Stimulated activated CD4-positive, alpha-beta T cell treated with anti-CD3 and anti-CD28 coated beads, TNF-alpha, amount 100 ng/mL, for 48 hours (primary cell): ENCODE results near the gene LARGE2.

Experiments used
- DNase-seq, 3 donors: peaks; one replicate each; pipeline ENCODE4 v3.0.0-alpha.2; 2020; ENCODE audit warnings: low read depth in 3 of 3

The LARGE2 gene

DNA sequence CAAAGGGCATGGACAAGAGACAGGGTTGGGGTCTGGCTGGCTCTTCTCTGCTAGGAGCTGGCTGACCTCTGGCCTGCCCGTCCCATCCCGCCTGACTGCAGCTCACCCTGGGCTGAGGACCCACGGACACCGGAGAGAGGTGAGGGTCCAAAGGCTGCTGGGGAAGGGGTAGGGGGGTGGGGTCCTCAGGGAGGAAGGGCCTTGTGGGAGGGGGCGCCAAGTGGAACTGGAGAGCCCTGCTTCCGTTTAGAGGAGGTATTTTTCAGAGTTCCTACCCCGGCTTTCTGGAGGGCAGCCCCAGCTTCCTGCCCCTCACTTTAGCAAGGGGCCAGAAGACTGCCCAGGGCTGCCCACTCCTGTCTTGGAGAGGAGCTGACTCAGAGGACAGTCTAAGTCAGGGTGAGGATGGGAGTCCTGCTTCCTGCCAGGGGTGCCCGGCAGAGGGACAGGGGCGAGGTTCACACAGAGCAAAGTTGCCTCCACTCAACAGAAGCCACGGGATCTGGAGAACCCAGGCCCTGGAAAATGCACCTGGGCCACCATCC lies 7.1 kb downstream of the LARGE2 start:
- DNase-seq, result no peak

DNA sequence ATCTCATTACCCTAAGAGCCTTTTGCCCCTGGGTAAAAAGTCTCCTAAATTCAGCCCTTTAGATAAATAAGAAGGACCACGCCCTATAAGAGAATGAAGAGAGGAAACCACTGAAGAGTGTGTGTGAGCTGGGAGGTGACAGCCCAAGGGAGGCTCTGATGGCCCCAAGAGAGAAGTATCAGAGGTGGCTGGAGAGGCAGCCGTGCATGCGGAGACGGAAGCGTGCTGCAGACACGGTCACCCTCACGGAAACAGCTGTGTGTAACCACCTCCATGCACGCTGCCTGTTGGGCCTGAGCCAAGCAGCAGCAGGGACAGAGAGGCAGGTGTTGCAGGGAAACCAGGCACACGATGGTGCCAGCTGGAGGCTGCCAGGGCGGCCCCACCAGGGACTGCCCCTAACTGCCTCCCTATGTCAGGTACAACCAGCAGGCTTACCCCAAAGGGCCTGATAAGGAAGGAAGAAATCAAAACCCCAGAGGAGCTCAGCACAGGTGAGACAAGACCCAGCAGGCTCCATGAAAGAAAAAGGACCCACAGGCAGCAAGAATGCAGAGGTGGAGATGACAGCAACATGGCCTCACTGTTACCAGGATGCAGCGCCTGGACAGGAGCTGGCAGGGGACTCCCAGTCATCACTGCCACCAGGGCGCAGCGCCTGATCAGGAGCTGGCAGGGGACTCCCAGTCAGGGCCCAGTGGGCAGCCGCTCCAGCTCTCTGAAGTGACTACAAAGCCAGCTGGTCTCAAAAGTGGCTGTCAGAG lies 7.8 kb downstream of the LARGE2 start:
- no peak for DNase-seq

DNA sequence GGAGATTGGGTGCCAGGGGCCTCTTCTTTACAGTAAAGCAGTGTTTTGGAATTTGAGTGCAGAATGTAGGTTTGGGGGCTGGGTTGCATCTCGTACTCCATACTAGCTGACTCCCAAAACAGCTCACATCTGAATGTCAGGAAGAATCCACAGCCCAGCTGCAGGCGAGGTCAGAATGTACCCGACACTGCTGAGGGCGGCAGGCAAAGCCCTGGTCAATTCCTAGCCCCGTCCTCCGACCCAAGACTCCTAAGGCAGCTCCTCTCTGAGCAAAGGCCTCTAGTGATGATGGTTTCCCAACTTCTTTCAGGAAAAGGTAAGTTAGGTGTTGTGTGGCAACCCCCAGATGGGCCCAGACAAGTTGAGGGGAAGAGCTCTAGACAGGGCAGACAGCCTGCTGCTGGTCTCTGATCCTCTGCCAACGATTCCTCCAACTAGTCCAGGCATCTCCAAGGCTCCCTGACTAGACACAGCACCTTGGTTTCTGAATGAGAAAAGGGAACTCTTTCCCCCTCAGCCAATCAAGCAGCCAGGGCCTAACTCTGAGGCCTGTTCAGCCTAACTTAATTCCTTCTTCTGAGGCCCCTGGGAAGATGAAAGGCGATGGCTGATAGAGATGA lies 8.6 kb downstream of the LARGE2 start:
- DNase-seq, result no peak

DNA sequence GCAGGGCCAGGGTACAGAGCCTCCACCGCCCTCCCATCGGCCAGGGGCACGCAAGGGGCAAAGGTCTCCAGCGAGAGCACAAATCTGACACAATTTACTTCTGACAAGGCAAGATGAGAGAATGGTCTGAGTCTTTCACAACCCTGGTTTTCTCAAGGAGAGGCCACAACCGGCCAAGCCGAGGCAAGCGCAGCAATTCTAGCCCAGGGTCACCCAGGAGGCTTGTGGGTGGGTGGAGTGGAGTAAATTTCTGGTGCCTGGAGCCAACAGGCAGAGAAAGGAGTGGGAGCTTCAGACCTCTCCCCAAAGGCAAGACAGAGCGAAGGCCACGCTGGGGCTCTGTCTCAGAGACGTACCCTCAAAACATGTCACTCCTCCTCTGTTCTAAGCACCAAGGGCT lies 9.3 kb downstream of the LARGE2 start:
- DNase-seq, result no peak

DNA sequence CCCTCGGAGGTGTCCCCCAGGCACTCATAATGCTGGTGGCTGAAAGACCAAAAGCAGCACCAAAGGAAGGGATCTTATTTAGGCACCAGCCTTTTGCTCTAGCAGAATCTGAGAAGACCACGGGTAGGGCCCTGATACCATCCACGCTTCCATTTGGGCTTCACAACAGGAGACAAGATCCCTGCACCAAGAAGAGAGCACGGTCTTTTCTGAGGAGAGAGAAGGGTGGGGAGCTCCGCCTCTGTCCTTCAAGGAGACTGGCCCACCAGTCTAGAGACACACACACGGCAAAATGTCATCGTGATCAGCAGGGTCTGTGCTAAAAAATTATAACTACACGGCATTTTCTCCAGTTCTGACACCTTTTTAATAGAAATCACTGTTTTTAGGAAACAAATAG lies 9.8 kb downstream of the LARGE2 start:
- no peak for DNase-seq

DNA sequence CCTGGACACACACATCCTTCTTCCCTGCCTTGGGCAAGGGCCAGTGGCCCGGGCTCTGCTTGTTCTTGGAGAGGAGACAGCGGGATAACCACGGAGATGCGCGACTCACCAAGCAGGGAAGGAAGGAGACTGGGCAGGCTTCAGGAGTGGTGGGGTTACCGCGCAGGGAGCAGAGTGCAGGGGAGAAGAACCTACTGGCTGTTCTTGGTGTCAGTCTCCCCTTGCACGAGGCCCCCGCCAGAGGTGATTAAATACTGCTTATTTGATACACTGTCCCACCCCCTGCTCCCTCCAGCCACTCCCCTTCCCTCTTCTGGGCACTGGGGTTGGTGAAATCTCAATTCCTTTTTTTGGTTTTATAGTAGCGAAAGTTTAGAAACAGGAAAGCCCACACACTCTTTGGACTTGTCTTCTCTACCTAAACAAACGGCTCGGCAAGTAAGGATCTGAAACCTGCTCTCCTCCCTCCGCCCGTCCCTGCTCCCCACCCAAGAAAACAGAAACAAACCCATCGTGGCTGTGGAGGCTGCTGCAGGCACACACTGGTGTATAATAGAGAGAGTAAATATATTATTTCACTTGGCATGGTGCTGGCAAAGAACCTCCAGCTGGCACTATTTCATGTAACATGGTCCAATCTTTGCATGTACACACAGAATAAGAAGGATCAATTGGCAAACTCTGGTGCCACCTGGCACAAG lies 10.8 kb downstream of the LARGE2 start:
- no peak for DNase-seq

DNA sequence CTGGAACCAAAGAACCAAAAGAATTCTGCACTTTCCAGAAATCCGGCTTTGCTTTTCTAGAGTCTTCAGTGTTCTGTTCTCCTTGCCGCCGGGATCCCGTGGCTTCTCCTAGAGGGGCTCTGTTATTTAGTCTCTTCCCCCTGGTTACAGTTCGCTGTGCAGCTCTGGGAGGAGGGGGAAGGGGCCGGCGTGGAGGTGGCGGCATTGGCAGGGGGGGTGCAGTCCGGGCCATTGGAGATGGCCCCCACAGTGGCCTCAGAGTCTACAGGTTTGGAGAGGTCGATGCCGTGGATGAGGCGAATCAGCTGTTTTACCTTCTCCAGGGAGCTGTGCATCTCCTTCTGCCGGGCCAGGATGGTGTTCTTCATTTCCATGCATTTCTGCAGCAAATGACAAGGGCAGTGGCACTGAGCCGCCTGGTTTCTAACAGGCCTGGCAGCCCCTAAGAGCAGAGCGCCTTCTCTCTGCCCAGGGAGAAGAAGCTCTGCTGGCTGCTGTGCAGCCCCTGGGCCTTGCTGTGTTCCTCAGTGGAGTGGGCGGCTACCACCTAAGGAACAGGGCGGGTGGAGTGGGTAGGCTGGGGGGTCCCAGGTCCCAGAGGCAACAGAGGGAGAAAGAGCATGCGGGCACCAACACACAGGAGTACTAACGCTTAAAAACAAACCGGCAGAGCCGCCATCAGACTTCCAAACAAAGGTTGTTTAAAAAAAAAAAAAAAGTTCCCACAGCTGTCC lies 11.6 kb downstream of the LARGE2 start:
- DNase-seq, result no peak

DNA sequence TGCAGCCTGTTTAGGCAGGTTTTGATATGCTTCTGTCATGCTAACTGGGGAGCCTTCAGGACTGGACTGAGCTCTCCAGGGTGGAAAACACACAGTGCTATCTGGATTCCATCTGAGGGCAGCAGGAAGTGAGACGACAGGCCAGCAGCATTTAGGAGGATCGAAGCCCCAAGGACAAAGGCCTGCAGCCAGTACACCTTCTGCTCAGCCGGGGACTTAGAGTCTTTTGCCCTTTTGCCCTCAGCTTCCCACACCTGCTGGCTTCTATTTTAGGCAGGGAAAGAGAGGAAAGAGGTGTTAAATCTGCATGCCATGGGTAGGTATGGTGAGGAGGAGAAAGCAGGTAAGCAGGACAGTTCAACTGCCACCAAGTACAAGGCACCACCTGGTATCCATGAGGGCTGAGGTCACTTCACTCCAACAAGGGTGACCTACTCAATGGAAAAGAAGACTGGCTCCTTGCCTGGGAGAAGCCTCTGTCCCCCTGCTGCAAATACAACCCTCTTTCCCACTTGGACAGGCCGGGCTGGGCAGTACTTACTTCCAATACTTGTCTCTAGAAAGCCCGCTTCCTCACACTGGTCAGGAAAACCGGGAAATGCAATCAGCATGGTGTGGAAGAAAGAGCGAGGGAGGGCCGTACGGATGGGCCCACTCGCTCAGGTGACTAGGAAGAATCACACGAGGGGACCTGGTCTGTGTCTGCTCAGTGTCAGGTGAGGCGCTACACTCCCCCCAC lies 12.3 kb downstream of the LARGE2 start:
- no peak for DNase-seq

DNA sequence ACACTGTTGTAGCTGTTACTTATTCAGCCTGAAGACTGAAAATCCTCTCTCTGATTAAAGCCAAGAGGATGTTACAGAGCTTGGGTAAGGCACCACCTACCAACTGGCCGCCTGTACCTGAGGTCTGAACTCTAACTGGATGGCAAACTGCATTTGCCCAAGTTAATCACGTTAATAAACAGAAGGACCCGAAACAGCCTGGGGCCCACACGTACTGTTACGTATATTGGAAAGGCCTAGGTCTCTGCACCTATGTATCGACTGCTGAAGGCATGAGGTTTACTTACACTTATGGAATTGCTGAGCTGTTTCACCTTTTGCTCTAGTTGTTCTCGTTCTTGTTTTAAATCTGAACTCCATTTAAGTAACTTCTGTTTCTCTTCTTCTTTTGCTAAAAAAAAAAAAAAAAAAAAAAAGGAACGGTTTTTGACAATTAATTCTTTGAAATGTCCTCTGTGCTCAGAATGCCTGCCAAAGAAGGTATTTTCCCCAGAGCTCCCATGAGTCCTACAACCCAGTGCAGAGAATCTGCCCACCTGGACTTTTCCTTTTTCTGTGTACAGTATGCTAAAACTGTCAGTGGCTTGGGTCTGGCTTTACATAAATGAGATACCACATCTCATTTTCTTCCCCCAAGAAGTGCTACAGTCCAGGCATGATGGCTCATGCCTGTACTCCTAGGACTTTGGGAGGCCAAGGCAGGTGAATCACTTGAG lies 13.1 kb downstream of the LARGE2 start:
- no peak for DNase-seq

DNA sequence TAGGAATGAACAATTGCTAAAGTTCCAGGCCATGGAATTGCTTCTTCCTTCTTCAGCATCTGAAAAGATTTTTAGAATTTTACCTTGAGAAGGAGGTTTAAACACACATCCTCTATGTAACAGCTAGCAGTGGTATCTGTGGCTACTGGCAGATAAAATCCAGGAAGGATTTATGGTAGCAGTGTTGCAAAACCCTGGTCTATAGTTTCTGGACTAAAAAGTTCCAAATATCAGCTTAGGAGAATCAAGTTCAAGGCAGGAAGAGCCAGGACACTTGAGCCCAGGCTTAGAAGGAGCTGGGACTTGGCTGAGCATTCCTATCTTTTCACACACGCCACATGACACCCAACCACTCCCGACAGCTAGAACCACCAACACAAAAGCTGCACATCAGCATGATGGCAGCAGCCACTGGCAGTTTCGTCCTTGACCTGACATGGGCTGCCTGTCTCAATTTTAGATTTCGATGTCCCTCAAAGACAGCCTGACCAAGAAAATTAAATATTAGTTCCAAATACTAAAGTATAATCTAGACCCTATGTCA lies 14.1 kb downstream of the LARGE2 start:
- DNase-seq, result no peak

DNA sequence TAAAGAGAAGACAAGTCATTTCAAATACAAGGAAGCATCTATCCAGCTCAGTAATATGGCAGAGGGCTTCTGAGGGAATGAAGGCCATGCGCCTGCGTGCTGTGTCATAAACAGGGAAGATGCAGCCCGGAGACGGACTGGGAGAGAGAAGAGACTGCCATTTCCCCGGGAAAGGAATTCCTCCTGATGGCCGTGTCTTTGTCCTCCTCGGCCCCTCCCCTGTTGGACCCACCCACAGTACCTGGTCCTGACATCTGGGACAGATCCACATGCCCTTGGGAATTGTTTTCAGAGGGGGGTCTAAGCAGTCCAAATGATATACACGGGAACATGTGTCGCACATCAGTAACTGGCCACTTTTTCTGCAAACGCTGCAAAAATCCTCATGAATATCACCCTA lies 15.5 kb downstream of the LARGE2 start:
- DNase-seq, result no peak

DNA sequence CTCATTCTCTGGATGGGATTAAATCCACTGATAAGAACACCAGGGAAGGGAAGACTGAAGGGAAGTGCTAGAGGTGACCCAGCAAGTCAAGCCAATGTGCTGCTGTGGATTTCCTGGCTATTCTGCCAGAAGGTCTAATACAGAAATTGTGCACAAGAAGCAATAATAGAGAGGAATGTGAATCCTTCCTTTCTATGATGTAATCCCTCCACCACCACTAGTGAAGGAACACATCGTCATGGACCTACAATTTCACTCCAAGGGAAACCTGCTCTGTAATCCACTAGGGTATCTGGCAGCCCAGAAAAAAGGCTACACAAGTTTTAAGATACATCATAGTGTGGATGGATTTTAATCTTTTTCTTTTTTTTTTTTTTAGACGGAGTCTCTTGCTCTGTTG lies 17.4 kb downstream of the LARGE2 start:
- no peak for DNase-seq

DNA sequence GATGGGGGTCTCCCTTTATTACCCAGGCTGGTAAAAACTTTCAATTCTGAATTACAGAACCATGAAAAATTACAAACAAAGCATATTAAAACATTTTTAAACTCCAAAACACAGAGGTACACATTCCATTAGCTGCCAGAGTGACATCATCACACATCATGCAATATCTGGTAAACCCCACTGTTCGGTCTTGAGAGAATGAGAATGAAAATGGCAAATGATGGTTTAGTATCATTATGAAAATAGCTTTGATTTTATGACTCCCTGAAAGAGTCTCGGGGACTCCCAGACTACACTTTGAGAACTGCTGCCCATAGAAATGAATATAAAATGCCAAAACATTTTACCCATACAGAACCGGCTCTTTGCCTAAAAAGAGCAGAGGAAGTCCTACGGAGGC lies 18.8 kb downstream of the LARGE2 start:
- no peak for DNase-seq

DNA sequence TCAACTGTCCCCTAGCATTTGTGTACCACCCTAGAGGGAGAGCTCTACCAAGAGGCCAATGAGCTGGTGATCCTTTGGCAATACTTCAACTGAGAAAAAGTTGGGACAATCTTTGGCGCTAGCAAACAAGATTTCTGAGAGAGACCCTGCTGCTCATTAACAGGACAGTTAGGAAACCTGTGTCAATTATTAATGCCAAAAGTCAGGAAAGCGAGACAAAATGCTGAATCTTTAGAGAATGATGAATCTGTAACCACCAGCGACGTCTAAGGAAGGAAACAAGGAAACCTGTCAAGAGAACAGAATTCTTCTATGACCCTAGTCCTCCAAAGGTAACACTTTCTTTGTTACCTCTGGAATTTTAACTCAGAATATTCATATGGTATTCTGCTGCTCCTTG lies 19.9 kb downstream of the LARGE2 start:
- DNase-seq, result no peak

DNA sequence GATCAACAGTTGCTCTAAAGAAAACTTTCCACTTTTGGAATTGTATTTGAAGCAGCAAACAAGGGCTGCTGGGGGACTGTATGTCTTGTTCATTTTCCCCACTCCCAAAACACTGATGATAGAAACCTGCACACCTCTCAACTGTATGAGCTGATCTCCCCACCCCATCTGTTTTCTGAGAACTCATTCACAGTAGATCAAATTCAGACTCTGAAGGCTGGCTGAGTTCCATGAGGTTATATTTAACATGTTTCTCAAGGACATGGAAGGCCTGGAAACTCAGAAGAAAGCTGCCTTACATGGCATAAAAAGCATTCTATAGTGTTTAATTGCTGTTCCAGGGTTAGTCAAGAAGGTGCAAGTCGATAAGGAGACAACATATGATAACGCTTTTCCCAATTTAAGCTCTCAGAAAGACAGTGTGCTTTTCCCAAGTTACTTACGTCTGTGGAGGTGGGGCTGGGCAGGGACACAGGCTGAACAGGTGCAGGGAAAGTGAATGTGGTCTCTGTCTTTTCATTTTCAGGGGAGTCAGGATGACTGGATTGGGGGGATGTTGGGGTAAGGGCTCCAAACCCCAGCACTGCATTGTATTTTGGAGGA lies 23.0 kb downstream of the LARGE2 start:
- DNase-seq, result no peak

DNA sequence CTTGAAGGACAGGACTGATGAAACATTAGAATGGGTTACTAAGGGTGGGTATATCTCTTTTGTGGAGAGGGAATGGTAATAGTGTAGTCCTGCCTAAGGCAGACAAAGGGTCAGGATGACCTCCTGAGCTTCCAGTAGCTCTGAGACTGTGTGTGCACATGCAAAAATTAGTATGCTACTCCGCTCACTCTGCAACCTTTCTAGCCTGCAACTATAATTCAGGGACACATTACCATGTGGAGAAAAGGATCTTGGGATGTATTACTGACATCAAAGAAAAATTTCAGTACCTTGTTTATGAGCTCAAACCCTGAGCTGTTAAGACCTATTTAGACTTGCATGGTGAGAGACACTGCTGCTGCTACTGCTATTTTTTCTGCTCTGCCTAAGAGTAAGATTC lies 25.4 kb downstream of the LARGE2 start:
- DNase-seq, result no peak

DNA sequence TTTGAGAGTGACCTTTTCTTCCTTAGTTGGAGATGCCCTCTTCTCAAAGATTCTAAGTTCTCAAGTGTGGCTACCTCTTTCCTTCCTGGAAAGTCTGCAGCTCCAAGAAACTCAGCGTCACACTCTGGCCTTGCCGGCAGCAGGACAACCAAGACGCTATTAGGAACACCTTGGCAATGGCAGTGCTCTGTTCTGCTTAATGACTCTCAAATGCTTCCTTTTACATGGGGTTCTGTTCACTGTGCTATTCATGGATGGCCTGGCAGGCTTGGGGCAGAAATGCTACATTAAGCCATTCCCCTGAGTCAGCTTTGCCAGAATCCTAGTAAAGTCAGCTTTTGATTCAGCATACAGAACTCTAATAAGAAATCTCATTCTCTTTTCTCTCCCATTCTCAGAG lies 25.9 kb downstream of the LARGE2 start:
- no peak for DNase-seq

DNA sequence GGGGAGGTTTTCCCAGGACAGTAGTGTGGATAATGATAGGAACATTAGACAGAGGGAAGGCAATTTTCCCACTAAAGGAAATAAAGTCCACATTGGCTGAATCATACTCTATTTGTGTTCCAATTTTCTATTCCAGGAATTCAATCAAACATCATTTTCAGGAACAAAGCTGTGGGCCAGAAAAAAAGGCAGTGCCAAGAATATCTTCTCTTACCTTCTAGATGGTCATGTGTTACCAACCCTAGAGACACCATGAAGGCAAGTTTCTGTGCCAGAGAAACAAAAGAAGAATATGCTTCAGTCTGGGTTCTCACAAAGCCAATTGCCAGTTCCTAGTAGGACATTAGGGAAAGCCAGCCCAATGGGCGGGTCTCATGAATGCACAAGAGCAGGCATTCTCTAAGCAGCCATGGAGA lies 27.5 kb downstream of the LARGE2 start:
- DNase-seq, result no peak

DNA sequence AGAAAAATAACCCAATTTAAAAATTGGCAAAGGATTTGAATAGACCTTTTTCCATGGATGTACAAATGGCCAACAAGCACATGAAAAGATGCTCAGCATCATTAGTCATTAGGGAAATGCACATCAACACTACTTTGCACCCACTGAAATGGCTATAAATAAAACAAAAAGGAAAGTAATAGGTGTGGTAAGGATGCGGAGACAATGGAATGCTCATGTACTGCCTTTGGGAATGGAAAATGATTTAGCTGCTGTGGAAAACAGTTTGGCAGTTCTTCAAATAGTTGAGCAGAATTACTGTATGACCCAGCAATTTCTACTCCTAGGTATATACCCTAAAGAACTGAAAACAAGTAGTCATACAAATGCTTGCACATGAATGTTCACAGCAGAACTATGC lies 37.4 kb downstream of the LARGE2 start:
- no peak for DNase-seq
